Measurements from ENCODE around the gene ZNF662.
"Not testable (repeated sequence)": the region's sequence is repeated elsewhere in the genome, so short reads cannot be mapped to it uniquely, and the experiment has no call there.

The ZNF662 gene

DNA sequence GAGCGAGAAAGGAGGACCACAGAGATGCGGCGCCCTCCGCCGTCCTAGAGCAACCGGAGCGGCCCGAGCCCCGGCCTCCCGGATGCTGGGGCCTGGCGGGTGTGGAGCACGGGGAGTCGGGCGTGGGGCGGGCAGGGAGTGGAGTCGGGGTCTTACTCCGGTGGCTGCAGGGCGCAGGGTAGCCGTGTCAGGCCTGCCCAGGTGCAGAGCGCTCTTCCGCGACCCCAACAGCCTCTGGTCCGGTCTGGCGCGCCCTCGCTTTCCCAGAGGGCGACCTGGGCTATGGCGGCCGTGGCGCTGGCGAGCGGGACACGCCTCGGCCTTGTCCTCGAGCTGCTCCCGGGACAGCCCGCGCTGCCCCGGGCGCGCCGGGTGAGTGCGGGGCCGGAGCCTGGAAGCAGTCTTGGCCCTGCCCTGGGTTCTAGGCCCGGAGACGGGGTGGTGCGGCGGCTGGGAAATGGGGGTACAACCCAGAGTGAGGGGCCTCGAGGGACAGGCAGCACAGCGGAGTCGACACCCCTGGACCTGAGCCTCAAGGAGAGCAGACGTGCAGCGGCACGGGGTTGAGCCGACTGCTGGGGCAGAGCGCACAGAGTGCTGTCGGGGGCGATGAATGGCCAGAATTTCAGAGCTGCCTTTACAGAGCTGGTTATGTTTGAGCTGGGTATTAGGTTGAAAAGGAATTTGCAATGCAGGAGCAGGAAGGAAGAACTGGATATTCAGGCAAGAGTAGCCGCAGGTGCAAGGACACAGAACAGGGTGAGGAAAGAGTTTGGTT is at the start of gene ZNF662:
TSS of gene ZNF662 (plus strand) at position 73 of the 778 bp plus-strand sequence. CDS start 1,973 bp downstream, outside the sequence.
- no peak for DNase-seq

DNA sequence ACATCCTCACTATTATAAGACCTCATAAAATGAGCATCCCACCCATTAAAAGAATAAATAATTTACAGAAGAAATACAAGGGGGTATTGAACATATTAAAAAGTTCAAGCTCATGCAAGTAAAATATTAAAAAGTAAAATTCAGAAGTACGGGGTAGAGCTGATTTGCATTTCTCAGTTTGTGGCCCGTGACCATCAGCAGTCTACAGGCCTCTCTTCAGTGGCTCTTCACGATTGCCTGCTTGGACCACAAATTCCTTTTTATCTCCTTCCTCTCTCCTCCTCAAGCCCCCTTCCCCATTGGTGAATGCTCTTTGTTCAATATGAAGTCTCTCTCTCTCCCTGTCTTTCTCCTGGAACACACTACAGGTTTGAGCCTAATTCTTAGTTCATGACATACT is 49.4 kb upstream of the ZNF662 start:
- DNase-seq = no peak

DNA sequence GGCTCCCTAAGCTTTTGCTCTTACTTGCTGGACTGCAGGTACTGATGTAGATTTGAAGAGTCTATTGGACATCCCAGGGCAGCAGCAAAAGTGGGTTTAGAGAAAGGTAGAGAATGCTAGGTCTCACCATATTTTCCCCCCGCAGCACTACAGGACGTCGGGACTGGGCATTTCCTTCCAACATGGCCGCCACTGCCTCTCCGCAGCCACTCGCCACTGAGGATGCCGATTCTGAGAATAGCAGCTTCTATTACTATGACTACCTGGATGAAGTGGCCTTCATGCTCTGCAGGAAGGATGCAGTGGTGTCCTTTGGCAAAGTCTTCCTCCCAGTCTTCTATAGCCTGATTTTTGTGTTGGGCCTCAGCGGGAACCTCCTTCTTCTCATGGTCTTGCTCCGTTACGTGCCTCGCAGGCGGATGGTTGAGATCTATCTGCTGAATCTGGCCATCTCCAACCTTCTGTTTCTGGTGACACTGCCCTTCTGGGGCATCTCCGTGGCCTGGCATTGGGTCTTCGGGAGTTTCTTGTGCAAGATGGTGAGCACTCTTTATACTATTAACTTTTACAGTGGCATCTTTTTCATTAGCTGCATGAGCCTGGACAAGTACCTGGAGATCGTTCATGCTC is 41.5 kb upstream of the ZNF662 start:
- DNase-seq = no peak

DNA sequence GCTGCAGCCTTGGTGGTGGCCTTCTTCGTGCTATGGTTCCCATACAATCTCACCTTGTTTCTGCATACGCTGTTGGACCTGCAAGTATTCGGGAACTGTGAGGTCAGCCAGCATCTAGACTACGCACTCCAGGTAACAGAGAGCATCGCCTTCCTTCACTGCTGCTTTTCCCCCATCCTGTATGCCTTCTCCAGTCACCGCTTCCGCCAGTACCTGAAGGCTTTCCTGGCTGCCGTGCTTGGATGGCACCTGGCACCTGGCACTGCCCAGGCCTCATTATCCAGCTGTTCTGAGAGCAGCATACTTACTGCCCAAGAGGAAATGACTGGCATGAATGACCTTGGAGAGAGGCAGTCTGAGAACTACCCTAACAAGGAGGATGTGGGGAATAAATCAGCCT is 40.7 kb upstream of the ZNF662 start:
- DNase-seq = no peak

DNA sequence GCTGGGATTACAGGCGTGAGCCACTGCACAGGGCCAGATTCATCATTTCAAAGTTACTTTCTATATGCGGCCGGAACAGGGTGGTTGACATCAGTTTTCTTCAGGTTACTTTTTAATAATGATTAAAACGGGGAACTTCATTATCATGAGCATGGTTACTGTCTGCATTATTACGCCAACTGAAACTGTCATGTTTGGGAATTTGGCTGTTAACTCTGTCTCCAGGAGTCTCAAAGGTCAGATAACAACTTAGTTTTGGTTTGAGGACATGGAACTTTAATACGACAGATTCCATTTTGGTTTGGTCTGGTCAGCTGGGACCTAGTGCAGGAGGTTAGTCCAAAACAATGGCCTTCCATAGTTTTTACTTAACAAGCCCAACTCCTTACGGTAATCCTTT is 38.8 kb upstream of the ZNF662 start:
- no peak for DNase-seq

DNA sequence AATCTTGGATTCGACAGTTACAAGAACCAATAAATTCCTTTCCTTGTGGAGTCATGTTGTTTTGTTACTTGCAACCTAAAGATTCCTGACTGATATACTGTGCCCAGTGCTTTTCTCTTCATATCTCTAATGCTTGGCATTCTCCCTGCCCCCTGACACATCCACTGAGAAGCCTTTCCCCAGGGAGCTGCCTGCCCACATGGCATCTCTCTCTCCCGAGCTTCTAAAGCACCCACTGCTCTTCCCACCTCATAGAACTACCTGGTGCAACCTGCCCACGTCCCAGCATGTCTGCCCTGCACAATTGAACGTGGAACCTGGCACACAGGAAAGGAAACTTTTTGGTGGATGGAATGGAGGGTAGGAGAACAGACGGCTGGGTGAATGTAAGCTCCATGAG is 37.1 kb upstream of the ZNF662 start:
- DNase-seq = no peak

DNA sequence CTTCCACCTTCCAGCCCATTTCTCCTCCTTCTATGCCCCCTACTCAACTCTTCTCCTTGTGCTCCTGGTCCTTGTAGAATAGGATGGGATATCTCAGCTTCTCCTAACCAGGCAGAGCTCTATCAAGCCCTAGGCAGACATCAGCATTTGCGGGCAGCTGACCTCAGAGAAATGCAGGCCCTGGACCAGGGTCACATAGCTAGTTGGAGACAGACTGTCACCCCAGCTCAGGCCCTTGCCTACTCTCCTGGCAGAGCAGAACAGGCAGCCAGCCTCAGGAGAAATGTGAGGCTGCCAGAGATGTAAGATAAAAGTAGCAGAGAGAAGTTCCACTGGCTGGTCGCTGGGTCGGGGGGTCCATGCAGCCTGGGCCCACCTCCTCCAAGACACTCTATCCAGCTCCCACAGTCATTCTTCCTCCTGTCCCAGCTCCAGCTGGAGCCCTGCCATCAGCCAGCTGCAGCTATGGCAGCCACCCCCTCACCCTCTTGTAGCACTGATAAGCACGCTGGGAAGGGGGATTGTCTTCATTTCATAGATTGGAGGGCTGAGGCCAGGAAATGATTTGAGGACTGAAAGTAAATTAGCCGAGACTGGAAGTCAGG is 34.2 kb upstream of the ZNF662 start:
- DNase-seq = no peak

DNA sequence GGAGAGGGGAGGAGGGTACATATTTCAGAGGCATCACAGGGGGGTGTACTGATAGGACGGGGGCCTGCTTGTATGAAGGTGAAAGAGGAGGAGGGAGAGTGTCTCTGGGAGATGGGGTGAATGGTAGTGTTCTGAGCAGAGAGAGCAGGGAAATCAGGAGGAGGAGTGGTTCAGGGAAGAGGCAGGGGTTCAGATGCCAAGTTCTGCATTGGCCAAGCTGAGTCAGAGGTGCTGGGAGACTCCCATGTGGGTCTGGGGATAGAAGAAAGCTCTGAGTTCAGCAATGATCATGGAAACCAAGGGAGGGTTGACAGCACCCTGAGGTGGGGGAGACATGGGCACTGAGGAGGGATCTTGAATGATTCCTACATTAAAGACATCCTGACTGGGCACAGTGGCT is 33.2 kb upstream of the ZNF662 start:
- no peak for DNase-seq

DNA sequence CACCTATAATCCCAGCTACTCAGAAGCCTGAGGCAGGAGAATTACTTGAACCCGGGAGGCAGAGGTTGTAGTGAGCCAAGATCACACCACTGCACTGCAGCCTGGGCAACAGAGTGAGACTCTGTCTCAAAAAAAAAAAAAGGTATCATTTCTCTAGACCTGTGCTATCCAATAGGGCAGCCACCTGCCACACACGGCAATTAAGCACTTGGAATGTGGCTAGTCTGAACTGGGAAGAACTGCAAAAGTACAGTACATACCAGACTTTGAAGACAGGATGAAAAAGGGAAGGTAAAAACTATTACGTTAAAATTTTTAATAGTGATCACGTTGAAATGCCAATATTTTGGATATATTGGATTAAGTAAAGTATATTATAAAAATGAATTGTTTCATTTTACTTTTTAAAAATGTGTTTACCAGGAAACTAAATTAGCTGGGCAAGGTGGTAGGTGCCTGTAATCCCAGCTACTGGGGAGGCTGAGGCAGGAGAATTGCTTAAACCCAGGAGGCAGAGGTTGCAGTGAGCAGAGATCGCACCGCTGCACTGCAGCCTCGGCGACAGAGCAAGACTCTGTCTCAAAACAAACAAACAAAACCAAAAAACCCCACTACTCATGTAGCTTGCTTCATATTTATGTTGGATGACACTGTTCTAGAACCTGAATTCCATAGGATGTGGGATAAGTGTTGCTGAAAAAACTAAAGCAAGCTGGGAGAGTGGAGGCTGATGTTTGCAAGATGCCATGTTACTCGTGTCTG is 32.5 kb upstream of the ZNF662 start:
- no peak for DNase-seq

DNA sequence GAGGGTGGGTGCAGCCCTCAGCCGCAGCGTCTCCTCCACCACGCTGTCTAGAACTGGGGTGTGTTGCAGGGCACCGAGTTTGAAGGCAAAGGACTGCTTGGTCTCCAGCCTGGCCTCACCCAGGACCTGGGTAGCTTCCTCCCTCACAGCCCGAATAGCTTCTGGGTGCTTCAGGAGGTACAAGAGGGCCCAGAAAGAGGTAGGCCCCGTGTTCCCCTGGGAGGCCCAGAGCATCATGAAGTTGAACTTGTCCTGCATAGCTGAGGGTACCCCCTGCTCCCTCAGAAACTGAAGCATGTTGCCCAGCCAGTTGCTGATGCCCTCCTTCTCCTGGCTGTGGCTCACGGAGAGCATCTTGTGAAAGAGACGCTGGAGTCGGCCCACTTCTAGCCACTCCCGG is 31.2 kb upstream of the ZNF662 start:
- DNase-seq = no peak

DNA sequence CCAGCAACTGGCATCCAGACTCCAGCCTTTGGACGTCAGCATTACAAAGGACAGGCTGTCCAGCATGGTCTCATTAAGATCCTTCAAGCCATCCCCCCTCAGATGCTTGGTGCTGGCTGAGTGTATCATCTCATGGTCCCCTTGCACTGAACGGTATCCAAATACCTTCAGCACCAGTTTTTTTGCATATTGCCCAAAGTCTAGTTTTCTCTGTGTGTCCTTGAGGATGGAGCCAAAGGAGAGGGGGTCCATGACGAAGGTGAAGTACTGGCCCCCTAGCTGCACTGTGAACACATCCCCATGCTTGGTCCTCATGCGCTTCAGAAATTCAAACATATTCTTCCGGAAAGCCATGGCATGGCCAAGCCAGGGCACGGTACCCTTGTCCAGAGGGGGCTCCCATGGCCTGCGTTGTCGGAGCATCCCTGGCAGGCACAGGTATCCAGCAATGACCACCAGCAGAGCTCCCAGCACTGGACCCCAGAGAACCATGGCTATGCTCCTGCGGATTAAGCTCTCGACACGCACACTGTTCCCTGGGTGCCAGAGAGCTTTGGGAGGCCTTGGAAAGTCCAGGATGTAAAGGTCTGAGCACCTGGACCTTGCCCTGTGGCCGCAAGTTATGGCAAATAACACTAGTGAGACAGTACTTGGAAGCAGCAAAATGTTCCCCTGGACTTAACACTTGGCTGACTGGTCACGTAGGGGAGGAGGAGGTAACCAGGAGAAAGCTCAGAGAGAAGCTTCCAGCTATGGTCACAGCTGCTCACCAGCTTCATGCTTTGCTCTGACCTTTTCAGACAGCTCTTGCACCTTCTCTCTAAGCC is 30.4 kb upstream of the ZNF662 start, which contains the start of gene CYP8B1:
TSS of gene CYP8B1 (minus strand) at position 555 of the 827 bp plus-strand sequence. CDS start at position 492, 63 bp downstream.
- DNase-seq = no peak

DNA sequence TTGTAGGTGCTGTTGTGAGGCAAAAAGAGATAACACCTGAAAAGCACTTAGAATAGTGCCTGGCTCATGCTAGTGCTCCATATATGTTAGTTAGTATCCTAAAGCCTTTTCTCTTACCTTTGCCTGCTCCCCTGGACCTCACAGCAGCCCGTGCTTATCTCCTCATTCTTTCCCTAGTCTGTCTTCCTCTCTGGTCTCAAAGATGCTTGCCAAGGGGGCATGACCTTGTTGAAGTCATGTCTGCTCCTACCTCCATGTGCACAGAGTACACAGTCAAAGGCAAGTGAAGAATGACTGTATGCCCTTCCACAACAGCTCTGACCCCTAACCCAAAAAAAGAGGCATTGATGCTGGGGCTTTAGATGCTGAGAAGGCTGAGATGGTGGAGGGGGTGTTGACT is 29.5 kb upstream of the ZNF662 start:
- no peak for DNase-seq

DNA sequence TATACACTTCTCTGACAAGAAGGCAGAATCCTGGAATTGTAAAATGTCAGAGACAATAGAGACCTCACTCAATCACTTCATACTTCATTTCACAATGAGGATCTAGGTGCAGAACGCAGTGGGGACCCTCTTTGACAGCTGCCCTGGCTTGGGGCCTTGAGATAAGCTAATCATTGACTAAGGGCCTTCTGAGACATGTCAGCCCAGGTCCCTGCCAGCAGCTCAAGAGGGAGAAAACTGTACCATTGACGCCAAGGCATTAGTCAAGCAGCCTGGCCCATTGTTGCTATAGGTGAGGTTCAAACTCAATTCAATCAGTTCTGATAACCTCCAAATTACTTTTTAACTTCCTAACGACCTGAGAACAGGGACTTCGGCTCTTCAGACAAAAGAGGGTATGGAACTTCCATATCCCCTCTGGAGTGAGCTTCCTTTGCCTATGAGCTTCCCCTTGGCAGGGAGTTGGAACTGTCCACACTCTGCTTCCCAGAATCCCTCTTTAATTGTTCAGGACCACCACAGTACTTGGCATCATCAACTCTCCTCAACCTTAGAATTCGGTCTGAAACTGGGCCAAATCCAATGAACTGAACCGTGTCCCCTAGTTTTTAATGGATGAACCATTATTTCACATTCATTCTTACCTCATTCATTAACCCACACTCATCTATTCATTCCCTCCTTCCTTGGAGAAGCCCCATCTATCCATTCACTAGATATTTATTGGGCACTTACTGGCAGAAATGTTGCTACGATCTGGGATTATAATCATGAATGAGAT is 28.8 kb upstream of the ZNF662 start:
- DNase-seq = no peak

DNA sequence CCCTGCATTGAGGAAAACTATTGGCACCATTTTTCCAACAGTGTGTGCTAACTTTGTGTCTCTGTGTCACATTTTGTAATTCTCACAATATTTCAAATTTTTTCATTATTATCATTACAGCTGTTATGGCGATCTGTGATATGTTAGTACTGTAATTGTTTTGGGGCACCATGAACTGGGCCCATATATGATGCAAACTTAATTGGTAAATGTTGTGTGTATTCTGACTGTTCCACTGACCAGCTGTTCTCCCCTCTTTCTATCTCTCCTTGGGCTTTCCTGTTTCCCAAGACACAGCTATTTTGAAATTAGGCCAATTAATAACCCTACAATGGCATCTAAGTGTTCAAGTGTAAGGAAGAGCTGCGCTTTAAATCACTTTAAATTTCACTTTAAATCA is 28.1 kb upstream of the ZNF662 start:
- DNase-seq = no peak

DNA sequence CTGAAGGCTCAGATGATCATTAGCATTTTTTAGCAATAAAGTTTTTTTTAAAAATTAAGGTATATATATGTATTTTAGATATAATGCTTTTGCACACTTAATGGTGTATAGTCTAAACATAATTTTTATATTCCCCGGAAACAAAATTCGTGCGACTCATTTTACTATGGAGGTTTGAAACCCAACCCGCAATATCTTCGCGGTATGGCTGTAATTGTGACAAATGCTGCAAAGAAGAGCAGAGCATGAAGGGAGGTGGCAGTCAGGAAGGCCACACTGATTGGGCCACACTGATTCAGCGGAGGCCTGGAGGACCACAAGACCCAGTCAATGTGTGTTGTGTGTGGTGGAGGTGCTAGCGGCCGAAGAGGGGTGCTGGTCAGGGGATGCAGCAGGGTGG is 25.8 kb upstream of the ZNF662 start:
- DNase-seq = no peak

DNA sequence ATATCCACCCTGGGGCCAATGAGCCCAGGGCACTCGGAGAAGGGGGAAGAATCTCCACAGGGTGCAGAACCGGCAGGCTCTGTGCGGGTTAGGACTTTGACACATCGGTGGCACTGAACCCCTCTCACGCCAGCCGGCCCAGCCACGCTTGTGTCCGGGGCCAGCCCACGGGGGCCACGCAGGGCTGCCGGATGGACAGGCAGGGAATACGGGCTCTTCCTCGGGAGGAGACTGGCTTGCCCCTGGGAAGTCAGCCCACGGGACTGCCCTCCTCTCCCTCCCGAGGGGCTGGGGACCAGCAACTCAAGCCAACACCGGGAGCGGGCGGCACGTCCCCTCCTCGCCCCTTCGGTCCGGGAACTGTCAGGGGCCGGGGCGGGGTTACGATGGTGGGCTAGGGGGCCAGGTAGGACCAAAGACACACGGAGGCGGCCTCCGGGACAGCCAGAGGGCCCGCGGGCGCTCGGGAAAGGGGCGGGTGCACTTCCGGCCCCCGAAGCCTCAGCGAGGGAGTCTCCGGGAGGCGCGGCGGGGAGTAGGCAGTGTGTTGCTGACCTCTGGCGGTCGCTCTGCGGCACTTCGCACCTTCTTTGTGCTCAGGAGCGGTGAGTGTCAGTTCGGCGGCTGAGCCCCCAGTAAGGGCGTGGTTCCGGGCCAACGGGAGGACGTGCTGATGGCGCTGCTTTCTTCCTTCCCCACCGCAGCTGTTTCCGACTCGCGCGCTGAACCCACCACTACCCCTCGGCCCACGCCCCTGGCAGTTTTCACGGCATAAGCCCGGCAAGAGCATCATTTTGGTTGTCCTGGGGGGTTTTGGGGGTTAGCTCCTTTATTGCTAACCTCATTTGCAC is 25.1 kb upstream of the ZNF662 start:
- DNase-seq = peak; percentile 90

DNA sequence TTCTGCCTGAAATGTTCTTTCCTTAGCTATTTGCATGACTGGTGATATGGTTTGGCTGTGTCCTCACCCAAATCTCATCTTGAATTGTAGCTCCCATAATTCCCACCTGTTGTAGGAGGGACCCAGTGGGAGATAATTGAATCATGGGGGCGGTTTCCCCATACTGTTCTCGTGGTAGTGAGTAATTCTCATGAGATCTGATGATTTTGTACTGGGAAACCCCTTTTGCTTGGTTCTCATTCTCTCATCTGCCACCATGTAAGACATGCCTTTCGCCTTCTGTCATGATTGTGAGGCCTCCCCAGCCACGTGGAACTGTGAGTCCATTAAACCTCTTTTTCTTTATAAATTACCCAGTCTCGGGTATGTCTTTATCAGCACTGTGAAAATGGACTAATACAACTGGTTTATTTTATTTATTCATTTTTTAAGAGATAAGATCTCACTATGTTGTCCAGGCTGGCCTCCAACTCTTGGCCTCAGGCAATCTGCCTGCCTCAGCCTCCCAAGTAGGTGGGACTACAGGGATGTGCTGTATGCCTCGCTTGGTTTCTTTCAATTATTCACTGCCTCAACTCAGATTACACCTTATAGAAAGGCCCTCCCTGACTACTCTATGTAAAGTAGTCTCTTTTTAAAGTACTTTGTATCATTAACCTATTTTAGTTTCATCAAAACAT is 22.6 kb upstream of the ZNF662 start:
- DNase-seq = not testable (repeated sequence)

DNA sequence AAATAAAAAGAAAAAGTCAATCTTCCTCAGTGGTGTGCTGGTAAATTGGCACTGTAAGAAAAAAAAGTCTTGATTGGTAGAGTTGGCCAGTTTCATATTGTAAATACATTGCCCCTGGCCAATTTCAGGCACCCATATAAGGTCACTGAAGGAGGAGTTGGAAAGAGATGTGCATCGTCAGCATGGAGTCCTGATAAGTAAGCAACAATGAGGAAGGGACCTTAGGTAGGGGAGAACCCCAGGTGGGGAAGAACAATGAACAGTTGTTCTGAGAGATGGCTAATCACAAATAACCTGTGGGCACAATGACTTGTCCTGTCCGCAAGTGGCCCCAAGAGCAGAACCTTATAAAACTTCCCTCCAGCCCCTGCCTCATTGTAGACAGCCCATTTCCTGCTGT is 21.6 kb upstream of the ZNF662 start:
- no peak for DNase-seq

DNA sequence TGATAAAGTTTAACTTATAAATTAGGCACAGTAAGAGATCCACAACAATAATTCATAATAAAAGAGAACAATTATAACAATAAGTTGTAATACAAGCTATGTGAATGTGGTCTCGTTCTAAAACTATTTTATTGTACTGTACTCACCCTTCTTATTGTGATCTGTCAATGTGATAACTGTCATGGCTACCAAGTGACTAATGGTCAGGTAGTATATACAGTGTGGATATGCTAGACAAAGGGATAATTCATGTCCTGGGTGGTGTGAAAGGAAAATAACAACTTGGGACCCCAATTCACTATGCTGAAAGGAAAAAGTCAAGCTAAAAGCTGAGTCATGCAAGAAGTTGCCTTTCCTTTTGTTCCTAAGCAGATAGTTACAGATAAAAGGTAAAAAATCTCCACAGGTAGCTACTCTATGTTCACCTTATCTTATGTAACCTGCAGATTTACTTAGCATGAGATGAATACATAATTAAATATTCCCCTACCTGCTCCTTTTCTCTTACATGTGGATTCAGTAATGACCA is 19.6 kb upstream of the ZNF662 start:
- DNase-seq = no peak

DNA sequence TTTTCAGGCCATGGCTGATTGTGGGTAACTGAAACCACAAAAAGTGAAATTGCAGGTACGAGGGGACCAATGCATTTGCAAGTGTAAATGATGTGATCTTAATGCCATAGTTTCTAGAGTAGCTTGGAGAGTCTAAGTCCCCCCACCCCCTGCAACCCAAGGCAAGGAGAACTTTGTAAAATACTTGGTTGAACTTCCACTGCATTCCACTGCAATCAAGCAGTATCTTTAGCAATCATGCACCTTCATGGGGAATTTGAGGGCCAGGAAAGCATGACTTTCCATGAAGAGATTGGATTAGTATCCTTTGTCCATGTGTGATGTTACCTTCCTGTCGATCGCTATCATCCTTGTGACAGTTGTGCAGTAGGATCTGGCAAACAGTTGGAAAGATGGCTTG is 18.9 kb upstream of the ZNF662 start:
- no peak for DNase-seq
